ENCODE measurements around the gene SAA1.
A peak's percentile ranks its signal among the peaks of the same experiment; 100 is the strongest.

SAA1 gene

GRCh38 chr11:18310800-18311340, 44.8 kb downstream of the SAA1 start:
- DNase-seq (ENCODE audit: low read depth, low spot score), result peak; percentile 60

- DNase-seq (ENCODE audit: low read depth, low spot score), result peak; percentile 54
Measured at GRCh38 chr11:18312012-18312411, 45.9 kb downstream of the SAA1 start.

GRCh38 chr11:18312663-18313420, 46.8 kb downstream of the SAA1 start:
- peak; percentile 67 for DNase-seq (ENCODE audit: low read depth, low spot score)

GRCh38 chr11:18313965-18314763, 48.1 kb downstream of the SAA1 start:
- DNase-seq (ENCODE audit: low read depth, low spot score), result peak; percentile 17

GRCh38 chr11:18314784-18315523, 48.9 kb downstream of the SAA1 start:
- peak; percentile 52 for DNase-seq (ENCODE audit: low read depth, low spot score)

- no peak for DNase-seq (ENCODE audit: low read depth, low spot score)
Measured at GRCh38 chr11:18315893-18316292, 49.8 kb downstream of the SAA1 start.

- DNase-seq (ENCODE audit: low read depth, low spot score), result no peak
Measured at GRCh38 chr11:18317551-18317950, 51.5 kb downstream of the SAA1 start.
